CD4-positive, alpha-beta T cell (primary cell): Measurements from ENCODE around the gene ZNF860. TPM values are rescaled to one million over a fixed set of nuclear protein-coding genes. Genes with fewer than 3 reads are reported as not detected.
"Not testable (repeated sequence)": the region's sequence is repeated elsewhere in the genome, so short reads cannot be mapped to it uniquely, and the experiment has no call there.

Source experiments
- ATAC-seq: fragments of 200-7000 bp; cut with Tn5 transposase; one replicate; pipeline ENCODE4 v1.10.0; 2022; ENCODE audit warnings: mild to moderate bottlenecking; ENCODE audit not compliant: poor library complexity
- CTCF ChIA-PET: fragments of 350-600 bp; sonication (Branson Sonifier 250); formaldehyde crosslinking; loops from one replicate; lab custom pipeline; 2021; ENCODE audit warnings: antibody characterized with exemption, inconsistent platforms; lab: Charles Lee
- POLR2A ChIA-PET: fragments of 350-600 bp; sonication (Branson Sonifier 250); formaldehyde crosslinking; loops from one replicate; lab custom pipeline; 2021; ENCODE audit warnings: antibody characterized with exemption, inconsistent platforms; lab: Charles Lee
- DNase-seq, 14 experiments: peaks; one replicate each; pipeline ENCODE4 v3.0.0-alpha.2; 2013 to 2020; ENCODE audit warnings: mixed read lengths in 2 of 14
- H3K27ac ChIP-seq, 2 donors: one replicate each; pipeline versions ENCODE4 v1.5.1 to v1.7.0; 2013; ENCODE audit warnings: low read length in 2 of 2, low read depth in 1 of 2, mild to moderate bottlenecking in 1 of 2
- H3K27me3 ChIP-seq, 2 experiments: 1 replicate in 1 of 2; 2 replicates in 1 of 2; pipeline versions ENCODE4 v1.6.1 to v1.7.0; 2013; ENCODE audit warnings: low read length in 2 of 2, control low read depth in 1 of 2, mild to moderate bottlenecking in 1 of 2, moderate library complexity in 1 of 2; ENCODE audit not compliant: insufficient read depth in 2 of 2, control insufficient read depth in 1 of 2
- H3K36me3 ChIP-seq: one replicate; pipeline ENCODE4 v1.6.1; 2013; ENCODE audit warnings: low read length, control low read depth; ENCODE audit not compliant: insufficient read depth
- H3K4me1 ChIP-seq: one replicate; pipeline ENCODE4 v1.6.1; 2013; ENCODE audit warnings: low read length, control low read depth; ENCODE audit not compliant: insufficient read depth
- H3K4me3 ChIP-seq: one replicate; pipeline ENCODE4 v1.5.1; 2013; ENCODE audit warnings: mild to moderate bottlenecking, low read length, moderate library complexity
- H3K9me3 ChIP-seq, 2 experiments: 1 replicate in 1 of 2; 2 replicates in 1 of 2; pipeline versions ENCODE4 v1.6.1 to v1.7.0; 2013; ENCODE audit warnings: low read length in 2 of 2, mild to moderate bottlenecking in 2 of 2, control low read depth in 1 of 2, moderate library complexity in 1 of 2; ENCODE audit not compliant: control insufficient read depth in 1 of 2, insufficient read depth in 1 of 2
- H3K27ac Mint-ChIP-seq: one replicate; pipeline ENCODE4 v1.8.0; 2020; ENCODE audit warnings: mixed read lengths
- H3K27me3 Mint-ChIP-seq: one replicate; pipeline ENCODE4 v1.8.0; 2021; ENCODE audit warnings: mixed read lengths
- H3K36me3 Mint-ChIP-seq: one replicate; pipeline ENCODE4 v1.8.0; 2021; ENCODE audit warnings: low read depth, mixed read lengths
- H3K4me1 Mint-ChIP-seq: one replicate; pipeline ENCODE4 v1.8.0; 2021; ENCODE audit warnings: low read depth, mixed read lengths
- H3K4me3 Mint-ChIP-seq: one replicate; pipeline ENCODE4 v1.8.0; 2020; ENCODE audit warnings: mild to moderate bottlenecking, mixed read lengths
- H3K9me3 Mint-ChIP-seq: one replicate; pipeline ENCODE4 v1.8.0; 2020; ENCODE audit warnings: mixed read lengths
- intact Hi-C, 2 experiments: fragments of 100-400 bp; cut with DNase I in 1 of 2; cut with micrococcal nuclease in 1 of 2; formaldehyde crosslinking; loops; one replicate each; pipeline versions ENCODE4 v1.15.1 to v1.9.0; 2023 to 2025; cut with DNase I, micrococcal nuclease
- total RNA-seq, 174 experiments: library from RNA in 2 of 174; stranded (reverse) in 2 of 174; gene quantifications; one replicate each; pipeline ENCODE4 v1.2.3 and lab custom pipeline; 2021 to 2026
- TF ChIP-seq, protein P1 (sequence below): fragments of 200-600 bp; IDR thresholded peaks from one replicate; pipeline ENCODE4 v1.8.0; 2022; ENCODE audit warnings: antibody characterized with exemption, mild to moderate bottlenecking

The ZNF860 gene
- total RNA-seq, 2 experiments from 2014 or later: not detected

GRCh38 chr3:31988271-31988670 is 6.7 kb downstream of the ZNF860 start:
- Histone ChIP-seq H3K36me3 (no peaks in the 10 kb centered on the region), H3K9me3 (peaks cover 11 to 28% of the 10 kb centered on the region in 2 experiments), H3K4me1 (no peaks in the 10 kb centered on the region), H3K4me3 (no peak overlapping the region), H3K27me3 (peaks cover 0 to 2% of the 10 kb centered on the region in 2 experiments), H3K27ac (no peak overlapping the region)
- H3K4me1 Mint-ChIP-seq: no peaks in the 10 kb centered on the region
- peaks cover 4% of the 10 kb centered on the region for H3K9me3 Mint-ChIP-seq
- ATAC-seq: no peak
- TF ChIP-seq, protein P1, sequence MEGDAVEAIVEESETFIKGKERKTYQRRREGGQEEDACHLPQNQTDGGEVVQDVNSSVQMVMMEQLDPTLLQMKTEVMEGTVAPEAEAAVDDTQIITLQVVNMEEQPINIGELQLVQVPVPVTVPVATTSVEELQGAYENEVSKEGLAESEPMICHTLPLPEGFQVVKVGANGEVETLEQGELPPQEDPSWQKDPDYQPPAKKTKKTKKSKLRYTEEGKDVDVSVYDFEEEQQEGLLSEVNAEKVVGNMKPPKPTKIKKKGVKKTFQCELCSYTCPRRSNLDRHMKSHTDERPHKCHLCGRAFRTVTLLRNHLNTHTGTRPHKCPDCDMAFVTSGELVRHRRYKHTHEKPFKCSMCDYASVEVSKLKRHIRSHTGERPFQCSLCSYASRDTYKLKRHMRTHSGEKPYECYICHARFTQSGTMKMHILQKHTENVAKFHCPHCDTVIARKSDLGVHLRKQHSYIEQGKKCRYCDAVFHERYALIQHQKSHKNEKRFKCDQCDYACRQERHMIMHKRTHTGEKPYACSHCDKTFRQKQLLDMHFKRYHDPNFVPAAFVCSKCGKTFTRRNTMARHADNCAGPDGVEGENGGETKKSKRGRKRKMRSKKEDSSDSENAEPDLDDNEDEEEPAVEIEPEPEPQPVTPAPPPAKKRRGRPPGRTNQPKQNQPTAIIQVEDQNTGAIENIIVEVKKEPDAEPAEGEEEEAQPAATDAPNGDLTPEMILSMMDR: no peak
- ChIA-PET CTCF (no interaction called here), POLR2A (no interaction called here)
- H3K27me3 Mint-ChIP-seq: peaks cover 9% of the 10 kb centered on the region
- H3K4me3 Mint-ChIP-seq: no peak overlapping the region
- no peak for DNase-seq
- intact Hi-C loops: no loop called here
- no peak overlapping the region for H3K27ac Mint-ChIP-seq
- no peaks in the 10 kb centered on the region for H3K36me3 Mint-ChIP-seq

DNA sequence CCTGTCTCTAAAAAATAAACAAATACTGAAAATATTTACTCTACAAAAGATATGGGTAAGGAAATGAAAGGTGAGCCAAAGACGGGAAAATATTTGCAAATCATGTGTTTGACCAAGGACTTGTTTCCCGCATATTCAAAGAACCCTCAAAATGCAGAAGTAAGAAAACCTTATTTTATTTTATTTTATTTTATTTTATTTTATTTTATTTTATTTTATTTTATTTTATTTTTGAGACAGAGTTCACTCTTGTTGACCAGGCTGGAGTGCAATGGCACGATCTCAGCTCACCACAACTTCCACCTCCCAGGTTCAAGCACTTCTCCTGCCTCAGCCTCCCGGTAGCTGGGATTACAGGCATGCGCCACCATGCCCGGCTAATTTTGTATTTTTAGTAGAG is 11.4 kb downstream of the ZNF860 start:
- DNase-seq, H3K27ac ChIP-seq, ATAC-seq, H3K36me3 ChIP-seq, H3K4me3 Mint-ChIP-seq, POLR2A ChIA-PET, H3K4me3 ChIP-seq, H3K4me1 Mint-ChIP-seq, H3K27me3 ChIP-seq, H3K36me3 Mint-ChIP-seq, H3K4me1 ChIP-seq, CTCF ChIA-PET, H3K27ac Mint-ChIP-seq, intact Hi-C loops, H3K9me3 Mint-ChIP-seq: not testable (repeated sequence)
- peaks cover 10% of the 10 kb centered on the region for H3K27me3 Mint-ChIP-seq
- peaks cover 12 to 28% of the 10 kb centered on the region in 2 experiments for H3K9me3 ChIP-seq

DNA sequence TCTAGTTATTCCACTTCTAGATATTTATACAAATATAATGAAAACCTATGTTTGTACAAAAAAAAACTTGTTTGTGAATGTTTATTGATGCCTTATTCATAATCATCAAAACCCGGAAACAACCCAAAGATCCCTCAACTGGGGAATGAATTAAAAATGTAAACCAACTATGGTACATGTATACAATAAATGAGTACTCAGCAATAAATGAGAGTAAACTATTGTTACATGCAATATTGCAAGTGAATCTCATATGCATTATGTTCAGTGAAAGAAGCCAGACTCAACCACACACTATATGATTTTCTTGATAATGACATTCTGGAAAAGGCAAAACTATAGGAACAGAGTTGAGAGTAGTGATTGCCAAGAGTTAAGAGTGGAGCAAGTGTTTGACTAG is 12.3 kb downstream of the ZNF860 start:
- POLR2A ChIA-PET: no interaction called here
- DNase-seq: no peak
- no peak overlapping the region for H3K4me3 ChIP-seq
- intact Hi-C loops: no loop called here
- Mint-ChIP-seq H3K36me3 (no peaks in the 10 kb centered on the region), H3K4me1 (no peaks in the 10 kb centered on the region), H3K4me3 (no peak overlapping the region), H3K27ac (no peak overlapping the region), H3K9me3 (peaks cover 4% of the 10 kb centered on the region), H3K27me3 (peaks cover 14% of the 10 kb centered on the region)
- TF ChIP-seq, protein P1: no peak
- CTCF ChIA-PET: no interaction called here
- no peak overlapping the region for H3K27ac ChIP-seq
- peaks cover 8 to 23% of the 10 kb centered on the region in 2 experiments for H3K9me3 ChIP-seq
- H3K36me3 ChIP-seq: no peaks in the 10 kb centered on the region
- no peaks in the 10 kb centered on the region for H3K4me1 ChIP-seq
- no peaks in the 10 kb centered on the region for H3K27me3 ChIP-seq
- no peak for ATAC-seq

GRCh38 chr3:31995026-31995425 is 13.5 kb downstream of the ZNF860 start:
- H3K27me3 Mint-ChIP-seq: peaks cover 16% of the 10 kb centered on the region
- H3K27me3 ChIP-seq, H3K27ac ChIP-seq, POLR2A ChIA-PET, H3K4me3 ChIP-seq, H3K4me1 ChIP-seq, ATAC-seq, H3K4me3 Mint-ChIP-seq, intact Hi-C loops, H3K4me1 Mint-ChIP-seq, H3K9me3 Mint-ChIP-seq, H3K36me3 ChIP-seq, H3K27ac Mint-ChIP-seq, H3K36me3 Mint-ChIP-seq, DNase-seq, CTCF ChIA-PET: not testable (repeated sequence)
- H3K9me3 ChIP-seq: peaks cover 8 to 22% of the 10 kb centered on the region in 2 experiments
